Subcutaneous abdominal adipose tissue (tissue), 5 donors: ENCODE results near the gene HEXIM2.

Experiments used
- H3K27ac ChIP-seq: one replicate; pipeline ENCODE4 v1.7.0; 2013; ENCODE audit warnings: low read depth, mild to moderate bottlenecking, inconsistent platforms, low read length, moderate library complexity
- H3K27me3 ChIP-seq, 5 donors: one replicate each; pipeline ENCODE4 v1.7.0; 2013; ENCODE audit warnings: low read length in 5 of 5, inconsistent platforms in 1 of 5; ENCODE audit not compliant: control insufficient read depth in 5 of 5, insufficient read depth in 4 of 5
- H3K36me3 ChIP-seq, 5 donors: one replicate each; pipeline ENCODE4 v1.7.0; 2013; ENCODE audit warnings: low read length in 5 of 5; ENCODE audit not compliant: control insufficient read depth in 5 of 5, insufficient read depth in 5 of 5
- H3K4me1 ChIP-seq, 5 donors: one replicate each; pipeline ENCODE4 v1.7.0; 2013; ENCODE audit warnings: low read length in 5 of 5, mild to moderate bottlenecking in 3 of 5, moderate library complexity in 1 of 5; ENCODE audit not compliant: control insufficient read depth in 5 of 5, insufficient read depth in 5 of 5
- H3K4me3 ChIP-seq, 5 donors: one replicate each; pipeline ENCODE4 v1.7.0; 2013; ENCODE audit warnings: low read length in 5 of 5, low read depth in 1 of 5
- H3K9ac ChIP-seq, 5 donors: one replicate each; pipeline ENCODE4 v1.7.0; 2013; ENCODE audit warnings: low read length in 5 of 5, mild to moderate bottlenecking in 4 of 5, moderate library complexity in 3 of 5
- H3K9me3 ChIP-seq, 5 donors: one replicate each; pipeline ENCODE4 v1.7.0; 2013; ENCODE audit warnings: low read length in 5 of 5; ENCODE audit not compliant: control insufficient read depth in 5 of 5
- donor health status: healthy.
- donor health status: healthy.
- donor health status: healthy.
- donor health status: healthy.
- donor health status: healthy.

HEXIM2 gene

DNA sequence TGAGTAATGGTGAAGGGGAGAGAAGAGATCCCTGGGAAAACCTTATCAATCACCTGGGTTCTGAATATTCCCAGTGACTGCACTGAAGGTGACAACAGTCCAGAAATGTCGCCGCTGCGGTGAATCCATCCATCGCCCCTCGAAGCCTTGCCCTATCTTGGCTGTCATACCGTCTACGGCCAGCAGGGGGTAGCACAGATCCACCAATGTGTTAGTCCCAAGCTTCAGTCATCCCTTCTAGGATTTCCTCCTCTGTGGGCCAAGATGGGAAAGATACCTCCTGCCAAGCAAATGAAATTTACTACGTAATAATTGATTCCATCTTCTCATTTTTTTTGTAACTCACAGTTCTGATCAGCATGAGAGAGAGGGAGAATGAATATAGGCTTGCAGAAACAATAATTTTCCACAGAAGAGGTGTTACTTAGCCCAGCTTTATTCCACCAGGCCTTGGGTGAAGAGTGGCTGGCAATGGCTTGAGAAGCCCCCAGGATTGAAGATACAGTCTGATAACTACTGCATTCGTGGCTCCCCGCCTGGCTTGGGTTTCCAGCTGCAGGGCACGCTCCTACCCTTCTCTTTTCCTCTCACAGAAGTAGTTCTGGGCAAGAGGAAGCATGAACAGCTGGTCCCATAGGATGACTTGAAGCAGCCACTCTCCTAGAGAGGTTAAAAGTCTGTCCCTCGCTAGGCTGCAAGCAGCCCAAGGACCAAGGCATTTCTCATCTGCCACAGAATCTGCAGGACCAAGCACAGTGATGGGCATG lies 57.4 kb downstream of the HEXIM2 start:
- Histone ChIP-seq H3K9me3 (no peaks in the 10 kb centered on the region), H3K36me3 (no peaks in the 10 kb centered on the region), H3K9ac (no peak overlapping the region), H3K4me3 (no peak overlapping the region), H3K27ac (no peak overlapping the region), H3K4me1 (peaks cover 8 to 47% (median 34%) of the 10 kb centered on the region in 5 donors), H3K27me3 (no peaks in the 10 kb centered on the region)
